IPS-18a (cell line): Measurements from ENCODE around the gene DENND1A.

Experiments used
- H3K27ac ChIP-seq: one replicate; pipeline ENCODE4 v1.5.1; 2013; ENCODE audit warnings: low read length
- H3K27me3 ChIP-seq: one replicate; pipeline ENCODE4 v1.6.1; 2013; ENCODE audit warnings: mild to moderate bottlenecking, low read length; ENCODE audit not compliant: control insufficient read depth, insufficient read depth
- H3K36me3 ChIP-seq: one replicate; pipeline ENCODE4 v1.6.1; 2013; ENCODE audit warnings: low read depth, low read length; ENCODE audit not compliant: control insufficient read depth
- H3K4me1 ChIP-seq: one replicate; pipeline ENCODE4 v1.6.1; 2013; ENCODE audit warnings: low read depth, low read length; ENCODE audit not compliant: control insufficient read depth
- H3K4me3 ChIP-seq: one replicate; pipeline ENCODE4 v1.5.1; 2013; ENCODE audit warnings: low read length
- H3K9ac ChIP-seq: one replicate; pipeline ENCODE4 v1.6.1; 2013; ENCODE audit warnings: mild to moderate bottlenecking, low read length, moderate library complexity
- H3K9me3 ChIP-seq: one replicate; pipeline ENCODE4 v1.6.1; 2013; ENCODE audit warnings: low read depth, low read length; ENCODE audit not compliant: control insufficient read depth

Gene DENND1A

GRCh38 chr9:123872710-123873109 is 57.2 kb downstream of the DENND1A start:
- H3K4me3 ChIP-seq: no peak overlapping the region
- H3K9me3 ChIP-seq: no peaks in the 10 kb centered on the region
- H3K4me1 ChIP-seq: peaks cover 28% of the 10 kb centered on the region
- H3K9ac ChIP-seq: no peak overlapping the region
- no peak overlapping the region for H3K27ac ChIP-seq
- no peaks in the 10 kb centered on the region for H3K27me3 ChIP-seq
- H3K36me3 ChIP-seq: peaks cover 3% of the 10 kb centered on the region

GRCh38 chr9:123871781-123872180 is 58.1 kb downstream of the DENND1A start:
- Histone ChIP-seq H3K36me3 (peaks cover 2% of the 10 kb centered on the region), H3K27ac (no peak overlapping the region), H3K27me3 (peaks cover 1% of the 10 kb centered on the region), H3K4me1 (peaks cover 36% of the 10 kb centered on the region), H3K9ac (no peak overlapping the region), H3K9me3 (no peaks in the 10 kb centered on the region), H3K4me3 (no peak overlapping the region)

GRCh38 chr9:123868002-123868401 is 61.9 kb downstream of the DENND1A start:
- no peaks in the 10 kb centered on the region for H3K36me3 ChIP-seq
- no peak overlapping the region for H3K27ac ChIP-seq
- H3K4me1 ChIP-seq: peaks cover 68% of the 10 kb centered on the region
- no peaks in the 10 kb centered on the region for H3K9me3 ChIP-seq
- H3K9ac ChIP-seq: no peak overlapping the region
- H3K27me3 ChIP-seq: peaks cover 30% of the 10 kb centered on the region
- H3K4me3 ChIP-seq: no peak overlapping the region

- Histone ChIP-seq H3K4me3 (no peak overlapping the region), H3K27me3 (peaks cover 40% of the 10 kb centered on the region), H3K9me3 (no peaks in the 10 kb centered on the region), H3K27ac (no peak overlapping the region), H3K9ac (no peak overlapping the region), H3K4me1 (peaks cover 68% of the 10 kb centered on the region), H3K36me3 (no peaks in the 10 kb centered on the region)
These were observed 62.9 kb downstream of the DENND1A start for GRCh38 chr9:123867034-123867433.

GRCh38 chr9:123866497-123866896 is 63.4 kb downstream of the DENND1A start:
- Histone ChIP-seq H3K27me3 (peaks cover 44% of the 10 kb centered on the region), H3K4me1 (peaks cover 69% of the 10 kb centered on the region), H3K9me3 (no peaks in the 10 kb centered on the region), H3K4me3 (no peak overlapping the region), H3K9ac (no peak overlapping the region), H3K27ac (no peak overlapping the region), H3K36me3 (no peaks in the 10 kb centered on the region)

- peaks cover 44% of the 10 kb centered on the region for H3K27me3 ChIP-seq
- H3K4me1 ChIP-seq: peaks cover 80% of the 10 kb centered on the region
- no peak overlapping the region for H3K4me3 ChIP-seq
- no peaks in the 10 kb centered on the region for H3K9me3 ChIP-seq
- H3K36me3 ChIP-seq: no peaks in the 10 kb centered on the region
- H3K9ac ChIP-seq: no peak overlapping the region
- H3K27ac ChIP-seq: no peak overlapping the region
These were observed 64.5 kb downstream of the DENND1A start for GRCh38 chr9:123865226-123866000.

GRCh38 chr9:123864251-123864650 is 65.7 kb downstream of the DENND1A start:
- Histone ChIP-seq H3K27me3 (peaks cover 52% of the 10 kb centered on the region), H3K9me3 (no peaks in the 10 kb centered on the region), H3K27ac (peak overlapping the region; percentile 37), H3K4me3 (peak overlapping the region; percentile 38), H3K9ac (peak overlapping the region; percentile 30), H3K36me3 (no peaks in the 10 kb centered on the region), H3K4me1 (peaks cover 91% of the 10 kb centered on the region)

- Histone ChIP-seq H3K9me3 (no peaks in the 10 kb centered on the region), H3K27ac (peak overlapping the region; percentile 65), H3K9ac (peak overlapping the region; percentile 30), H3K4me1 (peaks cover 88% of the 10 kb centered on the region), H3K27me3 (peaks cover 53% of the 10 kb centered on the region), H3K36me3 (no peaks in the 10 kb centered on the region), H3K4me3 (peak overlapping the region; percentile 45)
These were observed 66.6 kb downstream of the DENND1A start for GRCh38 chr9:123863164-123863855.

GRCh38 chr9:123861756-123862120 is 68.2 kb downstream of the DENND1A start:
- Histone ChIP-seq H3K27me3 (peaks cover 59% of the 10 kb centered on the region), H3K4me3 (no peak overlapping the region), H3K9ac (no peak overlapping the region), H3K4me1 (peaks cover 74% of the 10 kb centered on the region), H3K27ac (no peak overlapping the region), H3K9me3 (no peaks in the 10 kb centered on the region), H3K36me3 (no peaks in the 10 kb centered on the region)

GRCh38 chr9:123861086-123861755 is 68.7 kb downstream of the DENND1A start:
- Histone ChIP-seq H3K9me3 (no peaks in the 10 kb centered on the region), H3K36me3 (no peaks in the 10 kb centered on the region), H3K9ac (no peak overlapping the region), H3K4me3 (no peak overlapping the region), H3K27me3 (peaks cover 56% of the 10 kb centered on the region), H3K27ac (no peak overlapping the region), H3K4me1 (peaks cover 68% of the 10 kb centered on the region)

GRCh38 chr9:123860603-123861002 is 69.3 kb downstream of the DENND1A start:
- no peak overlapping the region for H3K9ac ChIP-seq
- H3K4me3 ChIP-seq: no peak overlapping the region
- no peaks in the 10 kb centered on the region for H3K36me3 ChIP-seq
- peaks cover 50% of the 10 kb centered on the region for H3K27me3 ChIP-seq
- H3K27ac ChIP-seq: no peak overlapping the region
- H3K9me3 ChIP-seq: no peaks in the 10 kb centered on the region
- H3K4me1 ChIP-seq: peaks cover 62% of the 10 kb centered on the region
